CD4-positive, alpha-beta T cell (primary cell): ENCODE results near the gene ACBD6. TPM values are rescaled to one million over a fixed set of nuclear protein-coding genes. Genes with fewer than 3 reads are reported as not detected.

Experiments
- ATAC-seq: fragments of 200-7000 bp; cut with Tn5 transposase; one replicate; pipeline ENCODE4 v1.10.0; 2022; ENCODE audit warnings: mild to moderate bottlenecking; ENCODE audit not compliant: poor library complexity
- CTCF ChIA-PET: fragments of 350-600 bp; sonication (Branson Sonifier 250); formaldehyde crosslinking; loops from one replicate; lab custom pipeline; 2021; ENCODE audit warnings: antibody characterized with exemption, inconsistent platforms; lab: Charles Lee
- POLR2A ChIA-PET: fragments of 350-600 bp; sonication (Branson Sonifier 250); formaldehyde crosslinking; loops from one replicate; lab custom pipeline; 2021; ENCODE audit warnings: antibody characterized with exemption, inconsistent platforms; lab: Charles Lee
- DNase-seq, 14 experiments: peaks; one replicate each; pipeline ENCODE4 v3.0.0-alpha.2; 2013 to 2020; ENCODE audit warnings: mixed read lengths in 2 of 14
- H3K27ac ChIP-seq, 2 donors: one replicate each; pipeline versions ENCODE4 v1.5.1 to v1.7.0; 2013; ENCODE audit warnings: low read length in 2 of 2, low read depth in 1 of 2, mild to moderate bottlenecking in 1 of 2
- H3K27me3 ChIP-seq, 2 experiments: 1 replicate in 1 of 2; 2 replicates in 1 of 2; pipeline versions ENCODE4 v1.6.1 to v1.7.0; 2013; ENCODE audit warnings: low read length in 2 of 2, control low read depth in 1 of 2, mild to moderate bottlenecking in 1 of 2, moderate library complexity in 1 of 2; ENCODE audit not compliant: insufficient read depth in 2 of 2, control insufficient read depth in 1 of 2
- H3K36me3 ChIP-seq: one replicate; pipeline ENCODE4 v1.6.1; 2013; ENCODE audit warnings: low read length, control low read depth; ENCODE audit not compliant: insufficient read depth
- H3K4me1 ChIP-seq: one replicate; pipeline ENCODE4 v1.6.1; 2013; ENCODE audit warnings: low read length, control low read depth; ENCODE audit not compliant: insufficient read depth
- H3K4me3 ChIP-seq: one replicate; pipeline ENCODE4 v1.5.1; 2013; ENCODE audit warnings: mild to moderate bottlenecking, low read length, moderate library complexity
- H3K9me3 ChIP-seq, 2 experiments: 1 replicate in 1 of 2; 2 replicates in 1 of 2; pipeline versions ENCODE4 v1.6.1 to v1.7.0; 2013; ENCODE audit warnings: low read length in 2 of 2, mild to moderate bottlenecking in 2 of 2, control low read depth in 1 of 2, moderate library complexity in 1 of 2; ENCODE audit not compliant: control insufficient read depth in 1 of 2, insufficient read depth in 1 of 2
- H3K27ac Mint-ChIP-seq: one replicate; pipeline ENCODE4 v1.8.0; 2020; ENCODE audit warnings: mixed read lengths
- H3K27me3 Mint-ChIP-seq: one replicate; pipeline ENCODE4 v1.8.0; 2021; ENCODE audit warnings: mixed read lengths
- H3K36me3 Mint-ChIP-seq: one replicate; pipeline ENCODE4 v1.8.0; 2021; ENCODE audit warnings: low read depth, mixed read lengths
- H3K4me1 Mint-ChIP-seq: one replicate; pipeline ENCODE4 v1.8.0; 2021; ENCODE audit warnings: low read depth, mixed read lengths
- H3K4me3 Mint-ChIP-seq: one replicate; pipeline ENCODE4 v1.8.0; 2020; ENCODE audit warnings: mild to moderate bottlenecking, mixed read lengths
- H3K9me3 Mint-ChIP-seq: one replicate; pipeline ENCODE4 v1.8.0; 2020; ENCODE audit warnings: mixed read lengths
- intact Hi-C, 2 experiments: fragments of 100-400 bp; cut with DNase I in 1 of 2; cut with micrococcal nuclease in 1 of 2; formaldehyde crosslinking; loops; one replicate each; pipeline versions ENCODE4 v1.15.1 to v1.9.0; 2023 to 2025; cut with DNase I, micrococcal nuclease
- total RNA-seq, 174 experiments: library from RNA in 2 of 174; stranded (reverse) in 2 of 174; gene quantifications; one replicate each; pipeline ENCODE4 v1.2.3 and lab custom pipeline; 2021 to 2026
- TF ChIP-seq, protein P1 (sequence below): fragments of 200-600 bp; IDR thresholded peaks from one replicate; pipeline ENCODE4 v1.8.0; 2022; ENCODE audit warnings: antibody characterized with exemption, mild to moderate bottlenecking

The ACBD6 gene
- total RNA-seq, 2 experiments from 2014 or later, result 28.2 to 28.8 TPM

DNA sequence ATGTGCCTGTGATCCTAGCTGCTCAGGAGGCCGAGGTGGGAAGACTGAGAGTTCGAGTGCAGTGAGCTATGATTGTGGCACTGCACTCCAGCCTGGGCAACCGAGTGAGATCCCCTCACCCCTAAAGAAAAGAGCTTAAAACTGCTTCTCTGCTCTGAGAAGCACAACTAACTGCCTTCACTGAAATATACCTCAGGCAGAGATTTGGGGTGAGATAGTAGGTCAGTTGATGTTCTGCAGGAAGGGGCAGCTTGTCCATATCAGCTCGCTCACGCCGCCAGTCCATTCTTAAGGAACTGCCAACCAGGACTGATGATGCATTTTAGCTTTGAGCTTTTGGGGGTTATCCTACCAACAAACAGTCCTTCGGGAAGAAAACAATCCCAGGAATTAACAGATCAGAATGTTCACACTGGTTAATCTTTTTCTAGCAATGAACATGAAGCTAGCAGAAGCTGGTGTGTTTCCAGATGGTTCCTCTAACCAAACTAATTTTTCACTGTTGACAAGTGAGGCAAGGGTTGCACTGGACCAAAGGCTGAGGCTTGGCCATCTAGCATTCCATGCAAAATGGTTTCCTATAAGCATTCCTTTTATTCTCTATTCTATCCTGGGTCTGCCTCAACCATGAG, 240.7 kb downstream of the ACBD6 start:
- Mint-ChIP-seq H3K4me3 (no peak overlapping the region), H3K36me3 (no peaks in the 10 kb centered on the region), H3K9me3 (no peaks in the 10 kb centered on the region), H3K27me3 (peaks cover 19% of the 10 kb centered on the region), H3K27ac (no peak overlapping the region), H3K4me1 (no peaks in the 10 kb centered on the region)
- TF ChIP-seq, protein P1, sequence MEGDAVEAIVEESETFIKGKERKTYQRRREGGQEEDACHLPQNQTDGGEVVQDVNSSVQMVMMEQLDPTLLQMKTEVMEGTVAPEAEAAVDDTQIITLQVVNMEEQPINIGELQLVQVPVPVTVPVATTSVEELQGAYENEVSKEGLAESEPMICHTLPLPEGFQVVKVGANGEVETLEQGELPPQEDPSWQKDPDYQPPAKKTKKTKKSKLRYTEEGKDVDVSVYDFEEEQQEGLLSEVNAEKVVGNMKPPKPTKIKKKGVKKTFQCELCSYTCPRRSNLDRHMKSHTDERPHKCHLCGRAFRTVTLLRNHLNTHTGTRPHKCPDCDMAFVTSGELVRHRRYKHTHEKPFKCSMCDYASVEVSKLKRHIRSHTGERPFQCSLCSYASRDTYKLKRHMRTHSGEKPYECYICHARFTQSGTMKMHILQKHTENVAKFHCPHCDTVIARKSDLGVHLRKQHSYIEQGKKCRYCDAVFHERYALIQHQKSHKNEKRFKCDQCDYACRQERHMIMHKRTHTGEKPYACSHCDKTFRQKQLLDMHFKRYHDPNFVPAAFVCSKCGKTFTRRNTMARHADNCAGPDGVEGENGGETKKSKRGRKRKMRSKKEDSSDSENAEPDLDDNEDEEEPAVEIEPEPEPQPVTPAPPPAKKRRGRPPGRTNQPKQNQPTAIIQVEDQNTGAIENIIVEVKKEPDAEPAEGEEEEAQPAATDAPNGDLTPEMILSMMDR, result no peak
- Histone ChIP-seq H3K4me3 (no peak overlapping the region), H3K27me3 (peaks cover 4 to 9% of the 10 kb centered on the region in 2 experiments), H3K36me3 (no peaks in the 10 kb centered on the region), H3K4me1 (no peaks in the 10 kb centered on the region), H3K9me3 (no peaks in the 10 kb centered on the region), H3K27ac (no peak overlapping the region)
- POLR2A ChIA-PET, result no interaction called here
- CTCF ChIA-PET, result no interaction called here
- ATAC-seq, result no peak
- intact Hi-C loops, result no loop called here
- DNase-seq, result no peak

DNA sequence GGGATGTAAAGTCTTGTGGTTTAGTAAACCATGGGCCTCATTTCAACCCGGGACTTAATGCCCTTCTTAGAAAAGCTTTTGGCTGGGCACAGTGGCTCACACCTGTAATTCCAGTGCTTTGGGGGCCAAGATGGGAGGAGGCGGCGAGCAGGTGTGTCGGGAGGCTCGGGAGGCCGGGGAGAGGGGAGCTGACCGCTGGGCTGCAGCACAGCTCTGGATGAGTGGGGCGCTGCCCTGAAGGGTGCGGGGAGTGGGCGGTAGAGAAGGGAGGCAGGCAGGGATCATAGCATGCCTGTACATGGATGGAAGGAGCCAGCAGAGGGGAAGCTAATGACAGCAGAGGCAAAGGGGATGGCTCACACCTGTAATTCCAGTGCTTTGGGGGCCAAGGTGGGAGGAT, 241.3 kb downstream of the ACBD6 start:
- POLR2A ChIA-PET, result no interaction called here
- TF ChIP-seq, protein P1, result no peak
- Histone ChIP-seq H3K4me1 (no peaks in the 10 kb centered on the region), H3K27ac (no peak overlapping the region), H3K36me3 (no peaks in the 10 kb centered on the region), H3K4me3 (no peak overlapping the region), H3K9me3 (no peaks in the 10 kb centered on the region), H3K27me3 (peaks cover 8 to 15% of the 10 kb centered on the region in 2 experiments)
- Mint-ChIP-seq H3K27me3 (peaks cover 25% of the 10 kb centered on the region), H3K27ac (no peak overlapping the region), H3K4me3 (no peak overlapping the region), H3K4me1 (no peaks in the 10 kb centered on the region), H3K36me3 (no peaks in the 10 kb centered on the region), H3K9me3 (no peaks in the 10 kb centered on the region)
- DNase-seq (no peak), ATAC-seq (no peak)
- intact Hi-C loops, result no loop called here
- CTCF ChIA-PET, result no interaction called here

DNA sequence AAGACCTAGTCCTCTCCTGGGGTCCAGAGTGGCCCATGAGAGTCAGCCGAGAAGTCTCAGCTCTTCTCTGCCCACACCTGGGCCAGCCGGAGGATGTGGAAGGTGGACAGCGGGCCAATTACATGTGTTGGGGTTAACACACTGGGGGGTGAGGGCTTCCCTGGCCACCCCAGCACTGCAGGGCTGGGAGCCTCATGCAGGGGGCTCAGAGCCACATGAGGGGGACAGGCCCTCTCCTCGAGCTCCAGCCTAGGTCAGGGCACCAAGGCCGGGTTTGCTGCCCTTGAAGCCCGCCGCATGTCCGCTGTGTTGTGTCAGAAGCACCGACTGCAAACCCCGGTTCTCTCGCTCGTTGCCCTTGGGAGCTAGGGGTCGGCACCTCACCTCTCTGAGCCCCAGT, 241.8 kb downstream of the ACBD6 start:
- DNase-seq, result no peak
- H3K27me3 ChIP-seq, result peaks cover 13 to 18% of the 10 kb centered on the region in 2 experiments
- no peaks in the 10 kb centered on the region for H3K9me3 ChIP-seq
- intact Hi-C loops, result no loop called here
- ATAC-seq, result no peak
- no peaks in the 10 kb centered on the region for H3K36me3 ChIP-seq
- no peak overlapping the region for H3K4me3 ChIP-seq
- ChIA-PET POLR2A (no interaction called here), CTCF (interaction anchor here (1.6 kb wide), 1 partner anchor 10 kb away, joined by 3 read pairs; no protein-coding TSS in a partner anchor)
- no peaks in the 10 kb centered on the region for H3K4me1 Mint-ChIP-seq
- peaks cover 30% of the 10 kb centered on the region for H3K27me3 Mint-ChIP-seq
- TF ChIP-seq, protein P1, result no peak
- H3K36me3 Mint-ChIP-seq, result no peaks in the 10 kb centered on the region
- no peaks in the 10 kb centered on the region for H3K4me1 ChIP-seq
- H3K4me3 Mint-ChIP-seq, result no peak overlapping the region
- no peaks in the 10 kb centered on the region for H3K9me3 Mint-ChIP-seq
- no peak overlapping the region for H3K27ac ChIP-seq
- no peak overlapping the region for H3K27ac Mint-ChIP-seq
